ENCODE data around the gene CTDSPL. TPM values are rescaled to one million over a fixed set of nuclear protein-coding genes. Genes with fewer than 3 reads are reported as not detected.

CTDSPL gene
- total RNA-seq, 2 donors from 2014 or later: 59.3 to 60.3 TPM

DNA sequence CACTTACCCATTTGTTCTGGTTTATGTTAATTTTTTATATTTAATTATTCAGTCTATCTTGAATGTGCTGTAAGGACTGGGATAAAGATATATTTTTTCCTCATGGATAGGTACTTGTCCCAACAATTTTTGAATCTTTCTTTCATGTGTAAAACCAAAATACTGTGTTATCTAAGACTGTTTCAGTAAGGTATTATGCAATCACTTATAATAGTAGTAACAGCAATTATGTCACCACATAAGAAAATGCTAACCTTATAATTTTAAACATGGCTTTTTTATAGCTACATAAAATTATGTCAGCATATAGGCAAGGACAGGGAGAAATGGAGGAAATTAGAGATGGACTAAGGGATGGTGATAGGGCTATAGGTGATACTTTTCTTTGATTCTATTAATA lies 2.9 kb upstream of the CTDSPL start:
- Histone ChIP-seq H3K36me3 (no peaks in the 10 kb centered on the region), H3K4me1 (replicated peaks) (no peaks in the 10 kb centered on the region), H3K27ac (peak overlapping the region in 1 of 2 donors; percentile 82), H3K9me3 (no peaks in the 10 kb centered on the region), H3K27me3 (replicated peaks; ENCODE audit: insufficient read depth) (no peaks in the 10 kb centered on the region), H3K4me3 (no peak overlapping the region)
- TF ChIP-seq, protein P1, sequence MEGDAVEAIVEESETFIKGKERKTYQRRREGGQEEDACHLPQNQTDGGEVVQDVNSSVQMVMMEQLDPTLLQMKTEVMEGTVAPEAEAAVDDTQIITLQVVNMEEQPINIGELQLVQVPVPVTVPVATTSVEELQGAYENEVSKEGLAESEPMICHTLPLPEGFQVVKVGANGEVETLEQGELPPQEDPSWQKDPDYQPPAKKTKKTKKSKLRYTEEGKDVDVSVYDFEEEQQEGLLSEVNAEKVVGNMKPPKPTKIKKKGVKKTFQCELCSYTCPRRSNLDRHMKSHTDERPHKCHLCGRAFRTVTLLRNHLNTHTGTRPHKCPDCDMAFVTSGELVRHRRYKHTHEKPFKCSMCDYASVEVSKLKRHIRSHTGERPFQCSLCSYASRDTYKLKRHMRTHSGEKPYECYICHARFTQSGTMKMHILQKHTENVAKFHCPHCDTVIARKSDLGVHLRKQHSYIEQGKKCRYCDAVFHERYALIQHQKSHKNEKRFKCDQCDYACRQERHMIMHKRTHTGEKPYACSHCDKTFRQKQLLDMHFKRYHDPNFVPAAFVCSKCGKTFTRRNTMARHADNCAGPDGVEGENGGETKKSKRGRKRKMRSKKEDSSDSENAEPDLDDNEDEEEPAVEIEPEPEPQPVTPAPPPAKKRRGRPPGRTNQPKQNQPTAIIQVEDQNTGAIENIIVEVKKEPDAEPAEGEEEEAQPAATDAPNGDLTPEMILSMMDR (IDR thresholded peaks at IDR 0.05): no peak
- no peak for TF ChIP-seq POLR2A (IDR thresholded peaks at IDR 0.05)
- no peak for TF ChIP-seq POLR2AphosphoS5 (IDR thresholded peaks at IDR 0.05)
- no peak for DNase-seq (ENCODE audit: low spot score)
- intact Hi-C loops (cut with DNase I): no loop called here

DNA sequence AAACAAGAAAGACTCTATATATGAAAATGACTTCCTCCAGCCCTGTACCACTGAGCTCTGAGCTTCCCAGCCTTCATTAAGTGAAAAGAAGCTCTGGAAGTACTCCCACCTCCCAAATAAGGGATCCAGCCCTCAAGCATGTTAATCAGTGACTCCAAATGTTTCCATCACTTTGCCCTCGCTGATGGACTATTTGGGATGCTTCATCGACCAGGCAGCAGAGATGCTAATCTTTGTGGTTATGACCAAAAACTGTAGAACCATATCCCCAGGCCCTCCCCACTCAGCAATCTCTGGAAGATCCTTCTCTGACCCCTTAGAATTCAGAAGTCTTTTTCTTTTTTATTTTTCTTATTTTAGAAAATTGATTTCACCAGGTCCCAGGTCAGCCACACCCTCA lies 2.3 kb upstream of the CTDSPL start:
- TF ChIP-seq POLR2AphosphoS5 (IDR thresholded peaks at IDR 0.05): no peak
- TF ChIP-seq, protein P1 (IDR thresholded peaks at IDR 0.05): no peak
- no peak for TF ChIP-seq POLR2A (IDR thresholded peaks at IDR 0.05)
- WGBS: 85% methylated on average over 2 of the region's 2 CpGs

DNA sequence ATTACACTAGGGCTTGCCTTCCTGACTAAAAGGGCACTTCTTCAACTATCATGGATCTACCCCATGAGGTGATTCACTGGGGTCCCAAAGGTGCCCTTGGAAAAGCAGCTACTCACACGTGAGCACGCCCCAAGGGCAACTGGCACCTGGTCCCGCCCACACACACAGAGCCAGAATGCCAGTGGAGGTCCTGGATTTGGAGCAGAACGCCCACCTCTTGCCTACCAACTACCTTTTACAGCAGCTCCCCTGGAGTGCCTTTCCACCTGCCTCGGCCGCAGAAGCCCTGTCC lies 1.8 kb upstream of the CTDSPL start:
- WGBS: 69% methylated on average over 6 of the region's 6 CpGs
- DNase-seq (ENCODE audit: low spot score): no peak
- Histone ChIP-seq H3K36me3 (no peaks in the 10 kb centered on the region), H3K27ac (peak overlapping the region; percentile 82 to 86), H3K4me1 (replicated peaks) (no peaks in the 10 kb centered on the region), H3K9me3 (no peaks in the 10 kb centered on the region), H3K27me3 (replicated peaks; ENCODE audit: insufficient read depth) (no peaks in the 10 kb centered on the region), H3K4me3 (no peak overlapping the region)
- TF ChIP-seq POLR2A (IDR thresholded peaks at IDR 0.05) (no peak), POLR2AphosphoS5 (IDR thresholded peaks at IDR 0.05) (no peak)
- TF ChIP-seq, protein P1 (IDR thresholded peaks at IDR 0.05): no peak
- intact Hi-C loops (cut with DNase I): no loop called here

More for the DNA sequence above, 2.3 kb upstream of the CTDSPL start:
- no peaks in the 10 kb centered on the region for H3K4me1 ChIP-seq (replicated peaks)
- no peak for DNase-seq (ENCODE audit: low spot score)
- peak overlapping the region; percentile 82 to 86 for H3K27ac ChIP-seq
- H3K4me3 ChIP-seq: no peak overlapping the region
- H3K27me3 ChIP-seq (replicated peaks; ENCODE audit: insufficient read depth): no peaks in the 10 kb centered on the region
- intact Hi-C loops (cut with DNase I): no loop called here
- H3K9me3 ChIP-seq: no peaks in the 10 kb centered on the region
- no peaks in the 10 kb centered on the region for H3K36me3 ChIP-seq

DNA sequence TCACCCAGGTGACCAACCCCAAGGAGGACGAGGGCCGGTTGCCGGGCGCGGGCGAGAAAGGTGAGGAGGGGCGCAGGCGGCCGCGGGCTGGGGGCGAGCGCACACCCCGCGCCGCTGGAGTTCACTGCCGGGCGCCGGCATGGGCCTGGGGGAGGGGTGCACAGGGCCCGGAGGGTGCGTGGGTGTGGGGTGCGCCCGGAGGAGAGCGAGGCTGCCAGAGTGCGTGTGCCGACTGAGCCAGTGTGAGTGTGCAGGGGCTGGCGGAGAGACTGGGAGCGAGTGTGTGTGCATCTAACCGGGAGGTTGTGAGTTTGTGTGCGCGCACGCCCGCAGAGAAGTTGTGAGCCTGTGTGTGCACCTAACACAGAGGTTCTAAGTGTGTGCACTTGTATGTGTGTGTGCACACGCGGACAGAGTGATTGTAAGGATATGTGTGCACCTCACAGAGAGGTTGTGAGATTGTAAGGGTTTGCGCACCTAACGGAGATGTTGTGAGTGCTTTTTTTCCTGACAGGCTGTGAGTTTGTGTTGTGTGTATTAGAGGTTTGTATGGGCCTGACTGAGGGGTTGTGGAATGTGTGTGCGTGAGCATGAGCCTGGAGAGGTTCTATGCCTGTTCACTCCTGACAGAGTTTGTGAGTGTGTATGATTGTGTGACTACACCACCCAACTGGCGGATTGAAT lies 681 bp downstream of the CTDSPL start:
- Histone ChIP-seq H3K4me1 (replicated peaks) (no peaks in the 10 kb centered on the region), H3K4me3 (peak overlapping the region; percentile 60 to 74), H3K9me3 (no peaks in the 10 kb centered on the region), H3K27ac (peak overlapping the region; percentile 69 to 82), H3K36me3 (no peaks in the 10 kb centered on the region), H3K27me3 (replicated peaks; ENCODE audit: insufficient read depth) (no peaks in the 10 kb centered on the region)
- WGBS: 11% methylated on average over 17 of the region's 38 CpGs
- TF ChIP-seq, protein P1 (IDR thresholded peaks at IDR 0.05): no peak
- TF ChIP-seq POLR2A (IDR thresholded peaks at IDR 0.05): peak; percentile 12
- DNase-seq (ENCODE audit: low spot score): no peak
- intact Hi-C loops (cut with DNase I): no loop called here

All from prostate gland (tissue), 2 donors.